ENCODE measurements around the gene PTPMT1.

- no peak for TF ChIP-seq CTCF (IDR thresholded peaks at IDR 0.05)
- TF ChIP-seq POLR2A (IDR thresholded peaks at IDR 0.05): no peak
Observed at GRCh38 chr11:47577460-47578041, 12.2 kb downstream of the PTPMT1 start.
